Frontal cortex (tissue), 4 donors: ENCODE data around the gene IPPK. TPM values are rescaled to one million over a fixed set of nuclear protein-coding genes. Genes with fewer than 3 reads are reported as not detected.

ENCODE experiments used
- DNase-seq, 2 donors: peaks; one replicate each; pipeline ENCODE4 v3.0.0; 2012; ENCODE audit warnings: low spot score in 2 of 2
- FAIRE-seq: peaks from 2 replicates; lab custom pipeline; 2012; peaks lifted over from hg19 to GRCh38; lab: Jason Lieb, UNC
- total RNA-seq: library from RNA; depleted of rRNA; stranded (reverse); fragments of >200 nt; gene quantifications from one replicate; pipeline ENCODE4 v1.2.3, GENCODE V29; 2014
- donor health status: control.
- donor health status: control.
- donor health status: control.

Gene IPPK, protein sequence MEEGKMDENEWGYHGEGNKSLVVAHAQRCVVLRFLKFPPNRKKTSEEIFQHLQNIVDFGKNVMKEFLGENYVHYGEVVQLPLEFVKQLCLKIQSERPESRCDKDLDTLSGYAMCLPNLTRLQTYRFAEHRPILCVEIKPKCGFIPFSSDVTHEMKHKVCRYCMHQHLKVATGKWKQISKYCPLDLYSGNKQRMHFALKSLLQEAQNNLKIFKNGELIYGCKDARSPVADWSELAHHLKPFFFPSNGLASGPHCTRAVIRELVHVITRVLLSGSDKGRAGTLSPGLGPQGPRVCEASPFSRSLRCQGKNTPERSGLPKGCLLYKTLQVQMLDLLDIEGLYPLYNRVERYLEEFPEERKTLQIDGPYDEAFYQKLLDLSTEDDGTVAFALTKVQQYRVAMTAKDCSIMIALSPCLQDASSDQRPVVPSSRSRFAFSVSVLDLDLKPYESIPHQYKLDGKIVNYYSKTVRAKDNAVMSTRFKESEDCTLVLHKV
- total RNA-seq: 13.5 TPM

DNA sequence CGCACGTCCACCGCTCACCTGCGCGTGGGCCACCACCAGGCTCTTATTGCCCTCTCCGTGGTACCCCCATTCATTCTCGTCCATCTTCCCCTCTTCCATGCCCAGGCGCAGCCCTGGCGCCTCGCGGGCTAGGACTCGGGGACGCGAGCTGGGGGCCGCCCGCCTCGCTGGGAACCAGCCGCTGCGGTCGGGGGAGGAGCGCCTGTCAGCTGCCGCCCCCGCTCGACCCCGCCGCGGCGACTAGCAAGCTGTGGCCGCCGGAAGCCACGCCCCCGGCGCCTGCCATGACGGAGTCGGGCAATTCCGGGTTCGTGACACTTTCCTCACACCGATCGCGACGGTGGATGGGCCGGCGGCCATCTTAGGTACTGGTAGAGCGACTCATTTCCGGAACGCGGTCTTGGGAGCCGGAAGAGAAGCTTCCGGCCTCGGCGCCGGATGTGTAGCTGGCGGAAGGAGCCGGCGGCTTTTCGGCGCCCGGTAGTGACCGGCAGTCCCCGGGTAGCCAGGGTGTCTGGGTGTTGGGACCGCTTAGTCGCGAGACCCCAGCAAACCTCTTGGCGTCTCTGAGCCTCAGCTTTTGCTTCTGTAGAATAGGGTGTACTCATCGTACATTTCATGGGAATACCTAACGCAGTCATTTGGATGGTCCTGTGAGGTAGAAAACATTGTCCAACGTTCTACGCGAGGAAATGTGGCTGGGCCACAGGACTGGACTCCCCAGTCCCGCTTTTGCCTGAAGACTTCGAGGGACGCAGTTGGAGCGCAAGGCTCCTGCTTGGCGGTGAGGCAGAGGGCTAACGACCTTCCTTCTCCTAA lies at the start of gene IPPK:
TSS of gene IPPK (minus strand) at position 242 of the 819 bp plus-strand sequence. CDS start at position 99, 143 bp downstream.
- no peak for FAIRE-seq

DNA sequence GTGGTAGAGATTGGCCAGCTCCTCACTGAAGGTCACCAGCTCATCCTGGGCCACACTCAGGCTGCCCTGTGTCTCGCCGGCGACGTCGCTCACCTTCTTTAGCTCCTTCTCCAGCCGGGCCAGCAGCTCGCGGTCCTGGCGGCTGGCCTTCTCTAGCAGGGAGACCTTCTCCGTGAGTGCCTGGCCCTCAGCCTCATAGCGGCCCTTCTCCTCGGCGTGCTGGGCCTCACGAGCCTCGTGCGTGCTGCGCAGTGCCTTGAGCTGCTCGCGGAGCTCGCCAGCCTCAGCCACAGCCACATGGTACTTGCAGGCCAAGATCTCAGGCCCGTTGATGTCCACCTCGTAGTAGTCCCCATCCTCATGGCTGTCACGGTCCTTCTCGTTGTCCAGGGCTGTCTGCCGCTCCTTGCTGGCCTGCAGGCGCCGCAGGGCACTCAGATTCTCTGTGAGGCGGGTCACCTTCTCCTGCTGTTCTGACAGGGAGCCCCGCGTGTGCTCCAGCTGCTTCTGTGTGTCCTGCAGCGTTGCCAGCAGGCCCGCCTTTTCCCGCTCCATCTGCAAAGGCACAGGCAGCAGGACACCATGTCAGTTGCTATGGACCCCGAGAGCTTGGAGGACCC lies 49.2 kb upstream of the IPPK start:
- FAIRE-seq: no peak
- no peak for DNase-seq

More for the DNA sequence above, at the start of gene IPPK:
- DNase-seq: peak; percentile 98 to 99

DNA sequence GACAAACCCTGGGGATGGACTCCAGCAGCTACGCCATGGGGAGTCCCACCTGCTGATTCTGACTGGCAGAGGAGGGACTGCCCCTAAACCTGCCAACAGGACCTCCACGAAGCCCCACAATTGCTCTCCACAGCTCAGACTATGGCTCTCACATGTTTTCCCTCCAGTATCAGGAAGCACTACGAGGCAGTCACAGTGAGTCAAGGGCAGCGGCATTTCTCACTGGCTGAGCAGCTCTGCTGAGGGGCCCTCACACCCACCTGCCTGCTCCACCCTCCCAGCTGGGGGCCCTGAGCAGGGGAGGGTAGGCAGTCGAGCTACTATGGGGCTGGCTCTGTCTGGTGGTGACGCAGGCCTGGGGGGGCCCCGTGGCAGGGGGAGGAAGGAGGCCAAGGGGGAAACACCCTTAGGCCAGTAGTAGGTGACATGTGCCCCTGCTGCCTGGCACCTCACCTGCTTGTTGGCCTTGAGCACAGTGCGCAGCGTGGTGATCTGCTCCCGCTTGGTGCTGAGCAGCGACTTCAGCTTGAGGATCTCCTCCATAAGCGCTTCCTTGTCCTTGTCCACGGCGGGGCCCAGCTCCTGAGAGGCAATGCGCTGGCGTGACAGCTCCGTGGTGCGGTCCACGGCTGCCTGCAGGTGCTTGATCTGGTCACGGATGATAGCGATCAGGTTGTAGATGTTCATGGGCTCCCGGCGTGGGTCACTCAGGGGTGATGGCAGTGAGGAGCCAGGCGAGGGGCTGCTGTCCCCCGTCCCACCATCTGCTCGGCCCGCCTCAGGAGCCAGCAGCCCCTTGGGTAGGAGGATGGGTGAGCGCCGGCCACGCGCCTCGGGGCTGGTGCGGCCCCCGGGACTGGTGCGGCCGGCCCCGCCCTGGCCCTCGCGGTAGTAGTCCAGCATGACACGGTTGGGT lies 48.4 kb upstream of the IPPK start:
- no peak for DNase-seq

DNA sequence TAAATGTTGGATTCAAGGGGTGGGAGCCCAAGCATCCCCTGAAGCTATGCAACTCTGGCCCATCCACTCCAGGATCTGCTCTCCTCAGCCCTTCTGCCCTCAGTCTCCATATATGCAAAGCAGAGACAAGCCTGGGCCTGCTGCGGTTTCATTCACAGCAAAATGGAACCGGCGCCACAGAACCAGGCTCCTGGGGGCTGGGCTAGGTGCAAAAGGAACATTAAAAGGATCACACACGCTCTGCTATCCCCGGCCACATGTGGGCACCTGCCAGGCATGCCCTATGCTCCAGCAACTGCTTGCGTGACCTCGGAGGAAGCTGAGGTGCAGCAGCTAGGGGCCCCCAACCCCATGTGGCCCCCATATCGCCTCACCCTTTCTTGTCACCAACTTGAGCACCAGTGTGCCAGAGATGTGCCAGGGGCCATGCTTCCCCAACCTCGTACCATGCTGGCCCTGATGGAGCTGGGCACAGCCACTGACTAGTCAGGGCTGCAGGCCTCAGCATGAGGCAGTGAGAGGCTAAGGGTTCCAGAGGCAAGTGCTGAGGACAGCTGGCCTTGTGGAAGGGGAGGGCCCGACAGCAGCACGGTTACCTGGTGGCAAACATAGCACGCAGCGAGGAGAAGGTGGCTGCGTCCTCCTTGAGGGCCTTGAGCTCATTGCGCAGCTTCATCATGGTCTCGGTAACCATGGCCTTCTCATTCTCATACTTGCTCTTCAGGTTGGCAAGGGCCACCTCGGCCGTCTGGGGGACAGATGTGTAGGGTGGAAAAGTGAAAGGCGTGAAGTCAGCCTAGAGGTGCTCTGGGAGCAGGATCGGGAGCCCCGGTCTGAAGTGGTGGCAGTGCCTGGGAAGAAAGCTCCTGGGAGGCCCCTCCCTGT lies 47.5 kb upstream of the IPPK start:
- DNase-seq: no peak

More for the DNA sequence above, 48.4 kb upstream of the IPPK start:
- no peak for FAIRE-seq

DNA sequence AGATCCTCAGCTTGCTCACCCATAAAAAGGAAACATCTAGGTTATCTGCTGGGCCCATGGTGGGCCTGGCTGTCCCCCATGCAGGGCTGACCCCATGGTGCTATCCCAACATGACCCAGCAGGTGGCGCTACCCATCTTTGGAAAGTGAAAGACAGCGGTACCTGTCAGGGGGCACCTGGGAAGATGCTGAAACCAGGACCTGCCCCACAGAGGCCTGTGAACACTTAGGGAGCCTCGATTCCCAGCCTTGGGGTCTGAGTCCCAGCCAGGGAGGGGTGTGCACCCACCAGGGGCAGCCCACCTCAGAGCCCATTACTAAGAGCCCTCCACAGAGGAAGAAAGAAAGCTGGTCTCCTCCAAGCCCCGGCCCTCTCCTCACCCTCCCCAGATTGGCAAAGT lies 46.6 kb upstream of the IPPK start:
- FAIRE-seq: no peak

More for the DNA sequence above, 47.5 kb upstream of the IPPK start:
- FAIRE-seq: no peak

DNA sequence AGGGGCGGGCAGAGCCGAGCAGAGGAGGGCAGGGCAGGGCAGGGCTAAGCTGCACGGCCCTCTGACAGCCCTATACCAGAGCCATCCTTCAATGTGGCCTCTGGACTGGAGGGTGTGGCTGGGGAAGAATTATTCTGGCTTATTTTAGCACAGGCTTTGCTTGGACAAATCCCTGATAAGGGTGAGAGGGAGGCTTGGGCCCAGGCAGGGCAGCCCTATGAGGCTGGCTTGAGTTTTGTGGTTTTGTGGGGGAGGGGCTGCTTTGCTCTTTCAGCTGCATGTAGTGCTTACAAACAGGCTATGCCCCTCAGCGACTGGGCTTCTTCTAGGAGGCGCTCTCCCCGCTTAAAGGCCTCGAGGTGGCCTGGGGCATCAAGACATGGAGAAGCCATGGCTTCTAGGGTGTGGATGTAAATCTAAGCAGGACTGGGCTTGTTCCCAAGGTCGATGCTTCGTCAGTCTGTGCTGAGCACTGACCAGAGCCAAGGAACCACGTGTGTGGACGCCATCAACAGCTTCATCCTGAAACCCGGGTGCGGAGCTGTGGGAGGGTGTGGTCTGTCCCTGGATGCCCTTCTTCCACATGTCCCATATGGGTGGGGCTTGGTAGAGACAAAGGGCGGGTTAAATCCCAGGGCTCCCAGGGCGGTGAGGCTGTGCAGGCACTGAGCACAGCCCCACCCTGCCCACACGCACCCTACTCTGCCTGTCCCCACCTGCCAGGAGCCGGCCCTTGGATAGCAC lies 45.7 kb upstream of the IPPK start:
- FAIRE-seq (no peak), DNase-seq (no peak)

More for the DNA sequence above, 46.6 kb upstream of the IPPK start:
- DNase-seq: peak; percentile 72 to 74

DNA sequence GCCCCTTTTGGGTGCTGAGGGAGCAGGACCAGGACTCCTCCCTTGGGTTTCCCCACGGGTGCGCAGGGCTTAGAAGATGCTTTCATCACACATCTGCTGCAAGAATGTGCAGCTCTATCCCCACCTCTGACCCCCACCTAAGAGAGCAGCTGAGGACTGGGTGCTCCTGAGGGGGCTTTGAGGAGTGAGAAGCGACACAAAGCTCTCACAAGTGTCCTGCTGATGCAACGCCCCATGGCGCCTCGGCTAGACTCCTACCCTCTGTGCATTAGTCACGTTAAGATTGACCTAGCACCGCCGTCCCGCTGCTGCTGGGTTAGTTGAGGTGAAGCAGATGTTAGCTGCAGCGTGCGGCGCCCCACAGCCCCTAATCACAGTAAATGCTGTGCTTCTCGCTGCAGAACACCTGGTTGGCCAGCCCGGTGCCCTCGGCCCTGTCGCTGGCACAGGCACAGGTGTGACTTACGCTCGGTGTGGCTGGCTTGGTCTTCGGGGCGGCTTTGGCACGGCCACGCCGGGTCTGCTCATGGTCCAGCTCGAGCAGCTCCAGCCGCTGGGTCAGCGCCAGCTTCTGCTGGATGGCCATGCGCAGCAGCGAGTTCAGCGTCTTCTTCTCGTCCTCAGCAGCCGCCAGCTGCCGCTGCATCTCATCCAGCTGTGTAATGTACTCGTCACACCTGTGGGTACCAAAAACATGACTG lies 45.0 kb upstream of the IPPK start:
- no peak for DNase-seq

DNA sequence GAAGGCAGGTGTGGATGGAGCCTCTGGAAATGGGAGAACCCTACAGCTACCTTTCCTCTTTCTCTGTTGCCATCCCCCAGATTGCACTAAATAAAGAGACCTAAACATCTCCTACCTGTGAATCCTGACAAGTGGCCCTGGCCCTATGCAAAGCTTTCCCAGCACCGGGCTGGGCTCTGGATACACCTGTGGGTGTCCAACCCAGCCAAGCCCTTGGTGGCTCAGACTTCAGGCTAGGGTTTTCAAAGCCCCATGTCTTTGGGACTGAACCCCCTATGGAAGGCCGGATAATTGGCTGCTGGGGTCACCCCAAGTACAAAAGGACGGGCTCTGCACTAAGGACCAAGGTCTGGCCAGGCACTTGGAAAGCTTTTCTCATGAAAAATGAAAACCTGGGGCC lies 44.1 kb upstream of the IPPK start:
- DNase-seq (no peak), FAIRE-seq (no peak)

More for the DNA sequence above, 45.0 kb upstream of the IPPK start:
- FAIRE-seq: no peak

DNA sequence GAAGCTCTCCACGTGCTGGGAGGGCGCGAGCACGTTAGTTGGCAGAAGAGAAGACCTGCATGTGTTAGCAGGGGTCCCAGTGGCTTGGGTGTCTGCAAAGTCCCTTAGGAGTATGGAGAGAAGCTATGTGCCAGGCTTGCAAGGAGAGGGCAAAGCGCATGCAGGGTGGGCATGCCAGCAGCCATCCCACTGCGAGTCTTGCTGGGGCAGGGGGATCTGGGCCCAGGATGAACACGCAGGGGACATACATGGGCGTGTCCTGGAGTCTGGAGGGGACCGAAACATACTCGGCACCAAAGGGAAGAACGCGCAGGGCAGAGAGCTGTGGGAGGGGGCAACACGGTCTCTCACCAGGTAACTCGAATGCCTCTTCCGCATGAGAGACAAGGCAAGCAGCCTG lies 43.6 kb upstream of the IPPK start:
- FAIRE-seq (no peak), DNase-seq (no peak)

DNA sequence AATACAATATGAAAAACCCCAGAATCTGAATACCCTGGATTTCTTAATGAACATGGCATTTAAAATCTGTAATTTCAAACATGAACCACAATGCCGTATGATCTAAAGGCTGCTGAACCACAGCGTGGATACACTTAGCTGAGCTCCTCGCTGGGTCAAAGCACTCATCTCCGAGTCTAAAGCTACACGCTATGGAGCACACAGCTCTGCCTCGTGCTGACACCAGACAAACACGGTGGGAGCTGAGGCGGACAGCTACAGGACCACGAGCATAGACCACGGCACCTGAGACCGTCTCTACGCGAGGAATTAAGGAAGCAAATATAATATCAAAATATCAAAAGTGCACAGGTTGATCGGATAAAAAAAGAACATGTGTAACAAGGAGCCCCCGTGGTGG lies 42.8 kb upstream of the IPPK start:
- no peak for DNase-seq
- no peak for FAIRE-seq

DNA sequence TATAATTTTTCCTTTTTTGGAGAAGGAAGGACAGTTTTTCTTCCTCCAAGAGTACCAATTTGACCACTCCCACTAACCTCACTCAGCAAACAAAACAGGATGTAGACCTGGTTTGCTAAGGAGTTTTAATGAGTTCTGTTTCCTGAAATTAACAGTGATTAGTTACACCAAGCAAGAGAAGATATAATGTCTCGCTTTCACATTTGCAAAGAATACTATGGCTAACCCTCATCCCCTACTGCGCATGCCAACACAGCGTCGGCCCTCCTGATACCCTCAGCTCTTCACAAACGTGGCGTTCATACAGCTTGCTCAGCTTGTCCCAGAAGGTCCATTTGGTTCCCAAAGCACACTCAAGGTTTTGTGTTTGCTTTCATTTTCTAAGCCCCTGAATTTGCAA lies 41.9 kb upstream of the IPPK start:
- DNase-seq (no peak), FAIRE-seq (no peak)

DNA sequence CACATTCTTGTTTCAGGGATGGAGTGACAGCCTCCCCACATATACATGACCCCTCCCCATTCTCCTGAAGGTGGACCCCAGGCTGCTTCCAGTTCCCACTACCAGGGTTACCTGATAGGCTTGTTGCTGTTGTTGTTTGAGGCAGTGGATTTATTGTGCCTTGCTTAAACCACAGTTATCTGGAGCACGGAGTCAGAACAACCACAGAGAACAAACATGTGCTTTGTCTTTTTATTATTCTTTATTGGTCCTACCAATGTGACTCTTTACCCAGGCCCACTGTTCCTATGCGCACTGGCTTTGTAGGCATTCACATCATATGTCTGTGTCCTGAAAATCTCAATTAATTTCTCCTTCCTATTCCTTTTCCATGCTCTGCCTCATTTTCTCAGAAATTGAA lies 41.2 kb upstream of the IPPK start:
- no peak for DNase-seq
- FAIRE-seq: no peak

DNA sequence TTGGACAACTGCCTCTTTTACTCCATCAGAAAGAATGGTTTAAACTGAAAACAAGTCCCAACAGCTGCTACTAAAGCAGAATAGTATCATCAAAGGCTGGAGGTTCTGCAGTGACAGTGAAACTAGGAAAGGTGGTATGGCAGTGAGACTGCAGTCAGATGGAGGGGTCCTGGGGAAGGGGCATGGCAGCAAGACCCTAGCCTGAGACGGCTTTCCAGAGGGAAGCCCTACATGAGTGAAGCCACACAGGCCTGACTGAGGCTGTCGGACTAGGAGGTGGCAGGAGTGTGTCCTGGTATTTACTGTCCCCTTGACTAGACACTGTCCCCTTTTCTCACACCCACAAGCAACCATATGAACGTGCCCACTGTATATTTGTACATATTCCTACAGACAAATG lies 40.4 kb upstream of the IPPK start:
- FAIRE-seq (no peak), DNase-seq (no peak)

DNA sequence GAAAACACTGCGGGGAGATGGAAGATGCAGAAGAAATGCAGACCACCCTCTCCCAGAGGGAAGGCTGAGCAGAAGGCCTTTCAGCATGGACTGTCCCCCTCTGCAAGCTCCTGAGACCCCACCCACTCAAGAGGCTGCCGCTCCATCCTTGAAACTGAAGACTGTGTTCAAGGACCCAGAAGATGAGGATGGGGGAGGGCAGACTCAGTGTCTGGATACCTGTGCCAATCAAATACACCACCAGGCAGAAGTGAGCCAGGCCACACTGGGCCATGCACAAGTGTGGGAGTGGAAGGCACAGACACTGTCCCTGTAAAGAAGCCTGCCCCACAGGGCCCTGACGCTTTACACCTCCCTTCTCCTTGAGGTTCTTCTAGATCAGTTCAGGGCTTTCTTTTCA lies 40.0 kb upstream of the IPPK start:
- FAIRE-seq: no peak
- DNase-seq: no peak

DNA sequence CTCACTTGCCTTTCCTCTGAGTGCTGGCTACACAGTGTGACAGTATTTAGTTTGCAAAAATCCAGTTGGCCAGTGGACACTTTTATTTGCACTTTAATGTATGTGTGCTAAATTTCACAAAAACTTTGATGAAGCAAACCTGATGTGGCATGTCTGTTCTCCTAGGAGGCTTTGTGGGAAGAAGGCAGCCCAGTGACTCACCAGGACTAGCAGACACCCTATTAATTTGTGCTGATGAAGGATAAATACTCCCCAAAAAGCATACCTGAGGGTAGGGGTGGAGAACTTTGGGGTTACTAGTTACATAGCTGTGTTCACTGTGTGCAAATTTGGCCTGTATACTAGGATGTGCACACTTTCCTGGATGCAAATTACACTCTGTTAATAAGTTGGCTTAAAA lies 39.3 kb upstream of the IPPK start:
- no peak for FAIRE-seq

DNA sequence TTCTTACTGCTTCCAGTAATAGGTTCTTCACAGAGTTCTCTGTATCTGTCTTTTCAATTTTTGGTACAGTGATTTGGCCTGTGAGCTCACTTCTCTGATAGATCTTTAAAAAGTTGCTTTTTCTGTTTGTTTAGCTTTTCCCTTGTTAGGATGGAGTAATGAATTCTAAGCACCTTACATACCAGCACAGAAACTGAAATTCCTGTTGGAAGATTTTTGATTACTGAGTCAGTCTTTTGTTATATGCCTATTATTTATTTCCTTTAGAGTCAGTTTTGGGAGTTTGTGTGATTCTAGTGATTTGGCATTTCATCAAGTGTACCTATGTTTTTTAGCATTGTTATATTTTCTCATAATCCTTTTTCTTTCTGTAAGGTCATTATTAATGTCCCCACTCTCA lies 37.6 kb upstream of the IPPK start:
- DNase-seq: no peak
- no peak for FAIRE-seq

More for the DNA sequence above, 39.3 kb upstream of the IPPK start:
- no peak for DNase-seq
